RKO (cell line): ENCODE results near the gene RNF157.

Experiments used
- DNase-seq: peaks from one replicate; pipeline ENCODE4 v3.0.0-alpha.2; 2016; ENCODE audit warnings: low spot score

RNF157 gene

DNA sequence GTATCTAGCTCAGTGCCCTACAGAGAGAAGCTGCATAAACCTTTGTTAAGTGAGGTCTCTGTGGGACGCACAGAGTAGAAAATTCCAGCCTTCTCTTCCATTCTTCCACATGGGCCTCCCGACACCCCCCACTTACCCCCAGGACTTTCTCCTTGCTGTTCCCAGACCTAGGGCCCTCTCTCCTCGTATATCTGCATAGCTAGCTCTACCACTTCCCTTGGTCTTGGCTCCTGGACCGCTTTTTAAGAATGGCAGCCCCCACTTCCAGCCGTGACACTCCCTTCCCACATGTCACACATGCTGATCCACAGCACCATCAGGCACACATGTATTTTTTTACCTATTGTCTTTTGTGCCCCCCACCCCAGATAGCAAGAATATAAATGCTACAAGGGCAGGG is 82.5 kb downstream of the RNF157 start:
- no peak for DNase-seq

DNA sequence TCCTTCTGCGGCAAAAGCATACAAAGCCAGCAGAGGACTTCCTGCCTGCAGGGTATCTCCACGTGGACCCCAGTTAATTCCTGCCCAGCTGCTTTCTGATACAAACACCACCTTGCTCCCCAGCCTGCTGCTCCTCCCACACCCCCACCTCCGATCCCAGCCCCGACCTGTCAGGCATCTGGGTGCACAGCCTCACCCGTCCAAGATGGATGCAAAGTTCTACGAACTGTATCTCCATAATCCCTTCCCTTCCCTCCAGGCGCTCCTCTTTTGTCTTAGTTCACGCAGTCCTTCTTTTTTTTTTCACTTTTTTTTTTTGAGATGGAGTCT is 83.7 kb downstream of the RNF157 start:
- no peak for DNase-seq

DNA sequence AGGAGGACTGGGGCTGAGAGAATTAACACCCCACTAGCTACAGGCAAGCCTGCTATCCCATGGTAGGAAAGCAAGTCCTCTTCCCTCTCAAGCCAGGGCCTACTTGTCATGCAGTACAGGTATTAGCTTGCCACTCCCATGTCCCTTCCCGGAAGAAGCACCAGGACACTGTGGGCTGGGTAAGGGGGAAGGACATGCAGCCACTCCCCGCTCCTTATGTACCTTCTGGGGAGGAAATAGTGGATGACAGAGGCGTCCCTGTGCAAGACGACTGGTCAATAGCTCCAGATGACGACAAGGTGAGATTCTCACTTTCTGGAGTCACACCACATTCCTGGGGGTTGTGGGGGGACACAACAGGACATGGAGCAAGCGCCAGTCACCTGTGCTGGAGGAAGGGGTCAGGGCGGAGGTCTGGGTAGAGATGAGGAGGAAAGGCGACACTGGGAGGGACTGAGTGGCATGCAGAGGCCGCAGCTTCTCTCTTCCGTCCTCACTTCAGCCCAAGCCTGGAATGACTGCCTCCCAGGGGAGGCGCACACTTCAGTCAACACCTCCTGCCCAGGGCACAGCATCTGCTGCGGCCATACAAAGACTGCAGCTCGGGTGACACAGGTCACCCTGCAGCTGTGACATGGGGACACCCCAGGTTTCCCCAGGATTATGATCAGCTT is 84.2 kb downstream of the RNF157 start:
- no peak for DNase-seq

DNA sequence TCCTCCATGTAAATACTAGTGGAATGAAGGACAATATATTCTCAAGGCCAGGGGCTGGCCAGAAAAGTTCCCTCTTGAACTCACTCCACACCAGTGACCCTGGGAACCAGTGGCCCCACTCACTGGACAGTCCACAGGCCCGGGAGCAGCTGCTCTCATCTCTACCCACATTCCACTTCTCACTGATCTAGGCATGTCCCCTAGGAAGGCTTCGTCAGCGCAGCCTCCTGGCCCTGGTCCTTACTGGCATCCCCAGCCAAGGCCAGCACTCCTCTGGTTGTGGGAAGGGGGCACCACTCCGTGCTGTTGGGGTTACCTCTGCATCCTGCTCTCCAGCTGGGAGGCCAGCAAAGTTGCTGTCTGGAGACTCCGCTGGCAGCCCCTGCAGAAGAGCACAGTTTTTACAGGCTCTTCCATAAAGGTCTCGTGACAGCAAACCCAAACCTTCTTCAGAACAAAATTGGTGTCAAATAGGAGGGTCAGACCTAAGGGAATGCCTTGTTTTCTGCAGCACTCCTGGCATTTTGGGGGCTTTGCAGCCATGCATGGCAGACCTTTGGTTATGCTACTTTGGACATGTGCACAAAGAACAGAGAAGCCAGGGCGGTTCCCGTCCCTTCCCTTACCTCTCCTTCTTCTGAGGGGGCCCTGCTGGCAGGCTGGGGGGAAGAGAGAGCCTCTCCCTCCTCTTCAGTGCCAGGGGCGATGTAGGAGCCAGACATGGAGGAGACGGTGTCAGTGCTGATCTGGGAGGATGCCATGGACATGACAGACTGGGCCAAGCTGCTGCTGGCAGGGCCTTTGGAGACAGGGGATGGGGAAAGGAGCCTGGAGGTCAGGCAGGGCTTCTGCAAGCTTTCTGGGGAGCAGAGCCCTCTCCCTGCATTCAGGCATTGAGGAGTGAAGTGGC is 85.1 kb downstream of the RNF157 start:
- no peak for DNase-seq

DNA sequence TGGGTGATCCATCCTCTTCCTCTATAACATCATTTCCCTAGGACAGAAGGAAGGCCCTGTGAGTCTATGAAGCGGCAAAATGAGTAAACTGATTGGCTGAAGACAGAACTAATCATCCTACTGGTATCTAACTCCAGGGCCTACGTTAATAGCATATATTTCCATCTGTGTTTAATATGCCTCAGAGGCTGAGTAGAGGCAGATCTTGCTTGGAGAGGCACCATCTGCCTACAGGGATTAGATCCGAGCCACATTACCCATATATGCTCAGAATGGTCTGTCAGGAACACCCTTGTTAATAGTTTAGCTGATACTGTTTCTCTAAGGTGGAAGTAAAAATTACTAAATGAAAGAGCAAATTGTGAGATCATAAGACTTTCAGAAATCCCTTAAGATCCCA is 86.0 kb downstream of the RNF157 start:
- no peak for DNase-seq

DNA sequence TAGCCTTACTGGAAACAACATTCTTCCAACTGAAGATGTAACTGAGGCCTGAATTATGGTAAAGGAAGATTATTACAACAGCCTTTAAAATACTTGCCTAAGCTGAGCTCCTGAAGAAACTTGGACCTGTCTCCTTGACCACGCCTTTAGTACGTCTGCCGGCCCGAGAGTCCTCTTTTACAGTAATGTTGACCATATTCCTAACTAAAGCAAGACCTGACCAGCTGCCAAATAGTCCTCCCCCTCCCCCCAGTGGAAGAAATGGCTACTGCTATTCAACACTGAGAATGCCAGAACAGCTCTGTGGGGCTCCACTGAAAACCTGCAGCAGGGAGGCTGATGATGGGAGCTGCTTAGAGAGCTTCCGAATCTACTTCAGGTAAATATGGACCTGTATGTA is 86.7 kb downstream of the RNF157 start:
- DNase-seq: no peak

DNA sequence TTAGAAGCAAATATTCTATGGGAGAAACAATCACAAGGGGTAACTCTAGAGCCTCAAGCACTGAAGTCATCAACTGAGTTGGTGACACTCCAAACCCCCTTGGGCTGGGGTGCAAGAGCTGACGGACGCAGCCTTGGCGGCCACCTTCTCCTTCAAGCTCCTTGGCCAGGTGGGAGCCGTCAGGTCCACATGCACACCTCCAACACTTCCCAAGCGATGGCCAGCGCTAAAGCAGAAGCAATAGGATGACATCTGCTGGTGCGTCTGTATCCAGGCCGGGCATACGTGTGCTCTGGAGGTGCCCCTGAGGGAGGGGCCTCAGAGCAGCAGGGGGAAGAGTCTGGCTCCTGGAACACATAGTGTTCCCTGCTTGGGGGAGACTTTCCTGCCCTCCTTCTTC is 87.1 kb downstream of the RNF157 start:
- no peak for DNase-seq

DNA sequence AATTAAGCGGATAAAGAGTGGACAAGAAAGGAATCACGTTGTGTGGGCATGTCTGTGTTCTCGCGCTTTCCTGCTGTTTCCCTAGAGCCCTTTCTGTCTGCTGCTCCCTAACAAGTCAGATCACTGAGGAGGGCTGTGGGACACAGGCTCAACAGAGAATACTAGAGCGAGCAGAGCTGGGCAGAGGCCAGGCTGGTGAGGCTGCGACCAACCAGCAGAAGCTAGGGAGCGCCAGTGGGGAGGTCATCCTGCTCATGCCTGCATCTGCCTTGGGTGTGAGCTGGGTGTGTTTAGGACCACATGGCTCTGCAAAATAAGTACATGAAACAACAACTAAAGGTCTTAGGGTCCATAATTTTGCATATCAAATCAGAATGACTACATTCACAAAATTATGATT is 87.7 kb downstream of the RNF157 start:
- DNase-seq: no peak

DNA sequence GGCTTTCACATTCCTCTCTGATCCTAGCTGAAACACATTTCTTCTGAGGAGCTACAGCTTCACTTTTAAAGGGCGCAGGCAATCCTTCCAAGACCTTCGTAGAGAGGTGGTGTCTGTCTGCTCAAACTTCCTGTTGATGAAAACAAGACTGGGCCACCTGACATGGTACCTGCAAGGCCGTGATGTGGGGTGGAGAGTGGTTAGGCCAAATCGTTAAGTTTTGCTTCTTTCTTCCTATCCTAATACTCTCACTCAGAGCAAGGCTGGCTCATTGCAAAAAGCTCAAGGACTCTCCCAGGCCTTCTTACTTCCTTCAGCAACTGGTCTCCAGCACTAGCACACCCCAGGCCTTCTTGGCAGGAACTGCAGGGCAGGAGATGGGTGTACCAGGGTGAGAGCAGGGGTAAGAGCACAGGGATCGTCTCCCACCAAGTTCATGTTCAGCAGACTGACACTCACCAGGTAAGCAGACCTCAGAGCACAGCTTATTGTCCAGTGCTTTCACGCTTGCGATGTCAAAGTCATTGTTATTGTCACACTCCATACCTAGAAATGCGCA is 88.3 kb downstream of the RNF157 start:
- no peak for DNase-seq

DNA sequence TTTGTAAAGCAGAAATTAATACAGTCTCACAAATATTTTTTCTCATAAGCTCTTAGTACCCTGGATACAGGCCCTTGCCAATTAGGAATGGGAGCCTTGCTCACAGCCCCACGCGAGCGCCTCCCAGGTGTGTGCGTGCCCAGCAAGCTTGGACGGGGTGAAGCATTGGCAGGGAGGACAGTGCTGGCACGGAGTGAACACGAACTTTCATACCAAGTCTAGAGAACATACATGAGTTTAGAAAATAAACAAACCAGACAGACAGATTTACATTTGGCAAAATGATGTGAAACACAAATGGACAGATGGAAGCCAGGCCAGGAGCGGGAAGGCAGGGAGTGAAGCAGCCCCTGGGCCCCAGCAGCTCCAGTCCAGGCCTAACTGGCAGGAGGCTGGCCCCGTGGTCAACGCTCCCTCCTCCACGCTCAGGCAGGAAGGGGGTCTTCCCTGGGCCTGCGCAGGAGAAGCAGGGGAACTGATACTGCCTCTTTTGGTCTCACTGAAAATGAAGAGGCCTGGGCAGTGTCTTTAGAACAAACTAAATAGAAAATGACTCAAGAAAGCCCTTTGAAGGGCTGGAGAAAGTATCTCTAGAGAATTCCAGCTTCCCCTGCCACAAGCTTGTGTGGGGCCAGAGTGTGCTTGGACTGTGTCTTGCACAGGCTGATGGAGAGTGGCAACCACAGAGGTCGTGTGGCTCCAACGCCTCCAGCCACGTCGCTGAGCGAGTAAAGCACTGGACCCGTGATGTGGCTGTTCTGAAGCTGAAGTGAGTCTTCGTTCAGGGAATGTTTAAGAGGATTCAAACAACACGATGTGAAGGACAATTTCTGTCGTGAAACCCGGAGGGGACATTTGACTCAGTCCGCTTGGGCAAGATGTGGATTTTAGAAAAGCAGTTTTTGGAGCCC is 89.3 kb downstream of the RNF157 start:
- no peak for DNase-seq

DNA sequence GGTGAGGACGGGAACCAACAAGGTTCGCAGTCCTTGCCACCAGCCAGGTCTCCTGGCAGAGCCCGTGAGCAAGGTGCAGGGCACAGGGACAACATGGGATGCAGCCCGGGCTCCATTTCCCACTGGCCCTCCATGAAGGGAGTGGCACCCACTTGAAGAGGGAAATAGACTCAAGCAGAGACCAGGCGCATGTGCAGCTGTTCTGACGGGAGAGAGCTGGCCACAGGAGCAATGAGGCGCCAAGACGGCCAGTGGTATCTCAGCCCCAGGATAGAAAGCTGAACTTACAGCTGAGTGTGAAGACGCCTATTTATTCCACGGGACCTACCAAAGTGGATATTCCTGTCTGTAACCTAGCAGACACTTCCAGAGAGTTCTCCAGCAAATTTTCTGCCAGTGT is 91.1 kb downstream of the RNF157 start:
- no peak for DNase-seq

DNA sequence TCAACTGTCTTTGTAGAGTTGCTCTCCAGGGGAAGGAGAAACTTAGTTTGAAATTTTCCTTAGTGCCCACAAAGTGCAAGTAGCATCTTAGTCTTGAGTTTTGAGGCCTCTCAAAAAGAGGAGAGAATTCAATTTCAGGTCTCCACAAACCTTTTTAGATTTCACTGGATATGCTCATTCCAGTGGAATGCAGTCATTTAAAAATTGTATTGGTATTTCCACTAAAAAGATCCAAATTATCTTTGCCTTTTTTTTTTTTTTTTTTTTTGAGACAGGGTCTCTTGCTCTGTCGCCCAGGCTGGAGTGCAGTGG is 92.3 kb downstream of the RNF157 start:
- DNase-seq: no peak

DNA sequence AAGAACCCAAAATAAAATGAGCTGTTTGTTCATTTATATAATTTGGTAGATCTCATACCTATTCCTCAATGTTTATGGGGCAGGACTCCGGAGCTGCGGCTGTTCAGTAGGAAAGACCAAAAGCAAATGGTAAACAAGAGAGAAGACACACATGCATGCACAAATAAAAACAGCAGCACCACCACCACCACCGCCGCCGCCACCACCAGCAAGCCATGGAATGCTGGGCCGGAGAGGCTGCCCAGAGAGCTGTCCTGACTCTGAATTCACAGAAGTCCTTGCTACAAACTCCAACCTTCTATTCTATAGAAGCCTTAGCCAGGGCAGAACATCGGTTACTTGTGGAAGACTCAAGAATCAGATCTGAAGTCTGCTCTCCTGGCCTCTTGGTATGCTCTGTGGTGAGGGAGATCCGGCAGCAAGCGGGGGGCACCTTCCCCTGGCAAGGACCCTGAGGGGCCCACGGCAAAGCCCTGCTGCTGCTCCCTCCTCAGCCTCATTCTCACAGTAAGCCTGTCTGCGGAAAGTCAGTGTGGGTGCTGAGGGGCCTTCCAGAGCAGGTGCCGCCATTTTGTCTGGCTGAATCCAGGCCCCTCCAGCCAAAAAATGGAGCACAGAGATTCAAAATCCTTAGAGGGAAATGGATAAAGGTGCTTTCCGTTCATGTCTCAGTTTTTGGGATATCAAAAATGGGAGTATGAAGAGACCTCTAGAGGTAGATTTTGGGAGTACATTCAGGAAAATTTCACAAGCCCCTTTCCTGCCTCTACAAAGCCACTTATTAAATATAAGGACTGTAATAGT is 92.9 kb downstream of the RNF157 start:
- DNase-seq: peak; percentile 57

DNA sequence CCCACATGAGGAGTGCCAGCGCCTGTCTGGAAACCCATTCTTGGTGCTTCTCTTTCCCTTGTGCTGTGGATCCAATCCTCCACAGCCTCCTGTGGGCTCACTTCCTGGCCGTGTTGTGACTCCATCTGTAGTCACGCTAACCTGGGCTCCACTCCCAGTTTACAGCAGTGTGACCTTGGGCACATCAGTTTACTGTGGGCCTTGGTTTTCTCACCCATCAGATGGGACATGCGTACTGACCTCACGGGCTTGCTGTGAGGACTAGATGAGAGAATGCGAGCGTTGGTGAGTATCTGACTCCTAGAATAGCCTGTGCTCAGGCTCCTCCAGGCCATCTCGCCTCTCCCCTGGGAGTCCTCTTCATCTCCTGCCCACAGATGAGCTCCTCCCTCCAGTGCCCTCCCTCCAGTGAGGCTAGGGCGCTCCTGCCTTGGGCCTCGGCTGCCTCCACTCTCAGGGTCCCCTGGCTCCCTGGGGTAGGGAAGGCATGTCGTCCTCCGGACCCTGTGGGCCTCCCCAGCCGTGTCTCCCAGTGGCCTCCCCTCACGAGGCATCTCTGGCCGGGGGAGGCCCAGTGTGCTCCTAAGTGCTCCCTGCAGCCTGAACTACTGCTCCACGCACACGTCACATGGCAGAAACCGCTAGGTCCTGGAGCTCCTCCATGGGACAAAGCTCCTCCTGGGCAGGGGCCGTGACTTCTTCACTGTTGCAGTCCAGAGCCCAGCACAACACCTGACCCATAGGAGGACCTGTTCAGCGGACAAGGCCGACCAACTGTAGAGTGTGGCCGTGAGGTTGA is 94.0 kb downstream of the RNF157 start:
- DNase-seq: no peak

DNA sequence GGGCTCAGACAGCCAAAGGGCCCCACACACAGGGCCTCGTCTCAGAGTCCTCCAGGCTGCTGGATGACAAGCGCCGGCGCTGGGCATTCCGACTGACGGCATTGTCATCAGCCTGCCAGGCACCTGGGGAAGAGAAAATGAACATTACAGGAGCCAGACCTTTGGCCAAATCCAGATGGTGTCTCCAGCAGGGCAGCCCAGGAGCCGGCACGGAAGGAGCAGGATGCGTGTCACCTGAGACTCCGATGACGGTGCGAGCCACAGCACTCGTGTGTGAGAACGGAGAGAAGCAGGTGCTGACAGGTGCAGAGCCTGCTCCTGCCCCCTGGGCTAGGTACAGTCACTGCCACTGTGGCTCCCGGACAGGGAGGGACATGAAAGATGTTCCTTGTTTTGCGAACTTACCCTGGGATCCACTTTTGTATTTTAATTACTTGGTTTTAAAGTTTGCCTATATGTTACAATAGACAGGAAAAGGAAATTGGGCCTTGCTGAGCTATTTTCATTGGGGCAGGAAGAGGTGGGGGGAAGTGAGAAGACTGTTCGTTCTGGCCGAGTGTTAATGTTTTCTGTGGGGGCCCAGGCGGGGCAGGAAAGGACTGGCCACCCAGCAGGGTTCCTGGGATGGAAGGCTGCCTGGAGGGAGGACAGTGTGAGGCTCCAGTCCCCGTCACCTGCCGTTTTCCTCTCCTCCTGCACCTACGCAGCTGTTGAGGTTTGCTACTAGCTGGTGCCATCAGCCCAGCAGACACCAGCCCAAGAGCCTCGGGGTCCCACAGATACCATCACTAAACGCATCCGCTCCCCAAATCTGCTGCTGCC is 94.9 kb downstream of the RNF157 start:
- DNase-seq: no peak

DNA sequence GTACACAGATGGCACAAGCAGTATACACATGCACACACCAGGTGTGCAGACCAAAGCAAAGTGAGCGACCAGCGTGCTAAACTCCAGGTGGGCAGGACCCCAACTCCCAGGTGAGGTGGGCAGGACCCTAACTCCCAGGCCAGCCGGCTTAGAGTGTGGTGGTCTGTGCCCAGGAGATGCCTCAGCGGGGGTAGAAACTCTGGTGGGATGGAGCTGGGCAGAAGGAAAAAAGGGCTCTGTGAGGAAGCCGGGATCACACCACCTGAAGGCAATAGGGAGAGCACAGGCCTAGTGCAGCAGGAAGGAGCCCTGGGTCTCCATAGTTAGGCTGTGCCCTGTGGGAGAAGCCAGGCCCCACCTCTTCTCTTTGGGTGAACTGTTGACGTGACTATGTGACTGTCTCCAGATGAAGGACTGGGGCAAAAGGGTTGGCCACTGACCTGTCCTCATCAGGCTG is 97.7 kb downstream of the RNF157 start:
- DNase-seq: no peak

DNA sequence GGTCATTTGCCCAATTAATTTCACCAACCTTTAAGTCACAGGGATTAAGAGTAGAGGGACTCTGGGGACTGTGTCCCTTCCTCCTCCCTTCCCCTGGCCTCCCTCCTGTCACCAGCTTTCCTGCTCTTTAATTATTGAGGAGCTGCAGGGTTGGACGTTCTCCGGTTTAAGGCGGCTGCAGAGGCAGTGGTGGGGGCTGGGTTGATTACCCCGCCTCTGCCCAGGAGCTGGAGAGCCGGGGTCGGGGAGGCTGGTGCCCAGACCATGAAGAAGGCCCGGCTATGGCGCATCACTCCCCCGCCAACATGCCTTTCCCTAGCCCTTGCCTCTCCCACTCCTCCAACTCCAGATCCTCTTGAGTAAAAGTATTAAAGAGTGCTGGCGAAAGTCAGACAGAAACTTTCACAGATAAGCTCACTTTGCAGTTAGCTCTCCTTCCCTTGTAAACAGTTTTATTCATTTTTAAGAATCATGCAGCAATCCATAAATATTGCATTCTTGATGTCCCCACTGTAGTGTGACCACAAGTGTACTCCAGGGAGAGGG is 98.2 kb downstream of the RNF157 start:
- DNase-seq: no peak

DNA sequence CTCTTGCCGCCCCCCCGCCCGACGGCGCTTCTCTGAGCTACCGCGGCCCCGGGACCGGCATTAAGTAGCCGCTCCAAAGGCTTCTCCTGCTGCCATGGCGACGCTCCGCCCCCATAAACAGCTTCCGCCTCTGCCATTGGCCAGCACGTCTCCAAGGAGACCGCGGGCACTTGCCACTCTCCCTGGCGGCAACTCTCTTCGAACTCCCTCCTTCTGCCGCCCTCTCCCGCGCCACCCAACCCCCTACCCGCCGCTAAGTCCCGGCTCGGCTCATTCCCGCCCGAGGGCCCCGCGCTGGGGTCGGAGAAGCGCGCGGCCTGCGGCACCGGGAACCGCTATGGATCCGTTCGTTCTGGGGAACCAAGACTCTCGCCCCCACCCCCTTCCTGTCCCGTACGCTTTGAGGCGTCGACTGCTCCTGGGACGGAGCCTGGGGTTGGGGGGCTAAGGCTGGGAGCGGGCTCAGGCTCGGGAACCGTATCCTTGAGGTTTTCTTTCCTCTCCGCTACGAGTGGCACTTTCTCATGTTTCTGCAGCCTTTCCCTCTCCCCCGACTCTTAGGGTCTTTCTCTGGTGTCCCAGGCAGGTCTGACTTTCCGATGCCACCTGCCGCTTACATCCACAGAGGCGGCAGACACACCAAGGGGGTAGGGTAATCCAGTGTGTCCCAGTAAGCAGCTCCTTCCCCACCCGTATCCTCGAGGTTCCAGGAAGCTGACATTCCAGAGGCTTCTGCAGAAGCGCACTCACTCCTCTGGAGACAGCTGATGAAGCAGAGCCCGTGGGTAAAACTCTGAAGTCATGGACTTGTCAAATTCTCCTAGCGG is 98.9 kb downstream of the RNF157 start, which contains the start of gene FOXJ1:
FOXJ1 (minus strand) TSS at position 34 of the 827 bp plus-strand sequence. CDS start 850 bp downstream, outside the sequence.
- DNase-seq: peak; percentile 89
